Activated naive CD8-positive, alpha-beta T cell treated with anti-CD3 and anti-CD28 coated beads, Interleukin-2, amount 50 U/mL, for 24 hours (primary cell): ENCODE measurements around the gene DACH1.

Experiments used
- ATAC-seq: fragments of 150-1000 bp; cut with Tn5 transposase; one replicate; pipeline ENCODE4 v1.10.0; 2021
- DNase-seq: peaks from one replicate; pipeline ENCODE4 v3.0.0; 2021
- H3K27ac Mint-ChIP-seq: one replicate; pipeline ENCODE4 v1.8.0; 2021; ENCODE audit warnings: mild to moderate bottlenecking, mixed read lengths
- H3K27me3 Mint-ChIP-seq: one replicate; pipeline ENCODE4 v1.8.0; 2021; ENCODE audit warnings: mixed read lengths
- H3K36me3 Mint-ChIP-seq: one replicate; pipeline ENCODE4 v1.8.0; 2021; ENCODE audit warnings: low read depth, mixed read lengths
- H3K4me1 Mint-ChIP-seq: one replicate; pipeline ENCODE4 v1.8.0; 2021; ENCODE audit warnings: mixed read lengths
- H3K4me3 Mint-ChIP-seq: one replicate; pipeline ENCODE4 v1.8.0; 2021; ENCODE audit warnings: mild to moderate bottlenecking, moderate library complexity, mixed read lengths
- H3K9me3 Mint-ChIP-seq: one replicate; pipeline ENCODE4 v1.8.0; 2021; ENCODE audit warnings: mixed read lengths

Gene DACH1

GRCh38 chr13:71611292-71611691, 255.7 kb downstream of the DACH1 start:
- Mint-ChIP-seq H3K9me3 (peaks cover 7% of the 10 kb centered on the region), H3K4me1 (peaks cover 10% of the 10 kb centered on the region), H3K4me3 (no peak overlapping the region), H3K27me3 (no peaks in the 10 kb centered on the region), H3K27ac (no peak overlapping the region), H3K36me3 (no peaks in the 10 kb centered on the region)
- DNase-seq (no peak), ATAC-seq (no peak)

DNA sequence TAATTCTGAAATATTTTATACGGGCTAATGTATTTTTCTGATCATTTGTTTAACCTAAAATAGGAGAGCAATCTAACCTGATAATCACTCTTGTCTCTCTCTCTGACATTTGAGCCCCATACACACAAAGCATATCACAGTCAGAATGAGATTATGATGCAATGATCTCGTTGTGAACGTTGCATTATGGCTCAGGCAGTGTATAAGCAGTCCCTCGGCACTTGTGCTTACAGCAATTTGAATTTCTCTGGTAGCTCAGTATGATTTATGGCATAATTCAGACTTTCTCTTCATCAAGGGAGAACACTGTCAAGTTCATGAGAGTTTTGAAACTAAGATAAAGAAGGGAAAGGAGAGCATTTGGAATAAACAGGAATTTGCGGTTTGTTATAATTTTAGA, 256.1 kb downstream of the DACH1 start:
- H3K9me3 Mint-ChIP-seq = peaks cover 7% of the 10 kb centered on the region
- no peak overlapping the region for H3K4me3 Mint-ChIP-seq
- H3K27me3 Mint-ChIP-seq = no peaks in the 10 kb centered on the region
- no peak for DNase-seq
- no peak overlapping the region for H3K27ac Mint-ChIP-seq
- H3K36me3 Mint-ChIP-seq = no peaks in the 10 kb centered on the region
- H3K4me1 Mint-ChIP-seq = peaks cover 10% of the 10 kb centered on the region
- no peak for ATAC-seq

- peaks cover 7% of the 10 kb centered on the region for H3K9me3 Mint-ChIP-seq
These were observed 257.7 kb downstream of the DACH1 start for GRCh38 chr13:71609271-71609670.

DNA sequence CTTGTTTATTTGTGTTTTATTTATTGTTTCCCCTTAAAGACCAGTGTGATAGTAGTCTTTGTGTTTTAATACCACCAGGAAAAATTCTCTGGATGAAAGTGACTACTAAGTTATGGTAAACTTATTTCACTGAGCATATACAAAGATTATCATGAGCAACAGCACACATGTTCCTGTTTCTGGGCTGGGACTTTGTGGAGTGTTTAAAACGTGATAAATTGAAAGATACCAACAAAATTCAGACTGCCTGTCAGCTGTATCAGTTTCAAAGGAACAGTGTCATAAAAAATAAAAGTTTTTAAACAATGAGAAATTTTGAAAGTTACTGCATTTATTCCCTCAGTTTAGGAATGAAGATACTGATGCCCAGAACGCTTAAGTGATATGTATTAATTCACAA, 259.4 kb downstream of the DACH1 start:
- ATAC-seq (no peak), DNase-seq (no peak)
- no peaks in the 10 kb centered on the region for H3K27me3 Mint-ChIP-seq
- no peaks in the 10 kb centered on the region for H3K9me3 Mint-ChIP-seq
- no peak overlapping the region for H3K27ac Mint-ChIP-seq
- H3K4me3 Mint-ChIP-seq = no peak overlapping the region
- H3K4me1 Mint-ChIP-seq = peaks cover 5% of the 10 kb centered on the region
- no peaks in the 10 kb centered on the region for H3K36me3 Mint-ChIP-seq

More at GRCh38 chr13:71609271-71609670, 257.7 kb downstream of the DACH1 start:
- DNase-seq = no peak
- Mint-ChIP-seq H3K4me1 (peaks cover 10% of the 10 kb centered on the region), H3K4me3 (no peak overlapping the region), H3K27ac (no peak overlapping the region), H3K27me3 (no peaks in the 10 kb centered on the region), H3K36me3 (no peaks in the 10 kb centered on the region)
- ATAC-seq = no peak

DNA sequence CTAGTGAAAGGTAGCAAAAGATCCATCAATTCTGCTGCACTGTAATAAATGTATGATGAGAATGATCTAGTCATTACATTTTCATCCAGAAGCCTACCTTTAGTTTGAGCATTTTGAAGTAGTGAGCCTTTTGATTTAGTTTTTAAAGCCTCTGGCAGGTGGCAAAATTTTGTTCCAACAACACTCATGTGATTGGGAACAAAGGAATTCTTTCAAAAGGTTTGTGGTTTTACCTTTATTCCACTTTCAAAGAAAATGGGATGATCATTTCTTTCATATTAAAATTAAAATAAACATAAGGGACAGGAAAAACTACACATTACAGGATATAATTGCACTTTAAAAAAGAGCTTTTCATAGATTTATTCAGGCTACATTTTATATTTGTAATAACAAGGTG, 260.2 kb downstream of the DACH1 start:
- no peak for DNase-seq
- no peak for ATAC-seq
- Mint-ChIP-seq H3K27me3 (no peaks in the 10 kb centered on the region), H3K4me3 (no peak overlapping the region), H3K9me3 (no peaks in the 10 kb centered on the region), H3K4me1 (peaks cover 5% of the 10 kb centered on the region), H3K36me3 (no peaks in the 10 kb centered on the region), H3K27ac (no peak overlapping the region)

DNA sequence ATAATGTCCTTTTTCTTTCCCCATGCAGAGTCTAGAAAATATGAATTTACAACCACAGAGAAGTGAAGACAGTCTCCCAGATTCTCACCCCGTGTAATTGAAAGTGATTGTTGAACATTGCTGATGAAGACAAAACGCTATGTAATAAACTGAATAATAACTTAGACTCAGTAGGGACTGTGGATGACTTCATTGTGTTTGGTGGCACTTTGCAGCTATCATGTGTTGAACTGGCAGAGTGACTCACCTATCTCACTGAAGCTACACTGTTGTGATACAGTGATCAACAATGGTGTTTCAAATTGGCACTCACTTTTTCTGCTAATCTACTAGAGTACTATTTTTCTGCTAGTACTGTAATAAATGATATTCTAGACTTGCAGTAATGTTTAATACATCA, 261.3 kb downstream of the DACH1 start:
- no peak overlapping the region for H3K27ac Mint-ChIP-seq
- no peak for ATAC-seq
- no peak overlapping the region for H3K4me3 Mint-ChIP-seq
- H3K36me3 Mint-ChIP-seq = no peaks in the 10 kb centered on the region
- DNase-seq = no peak
- no peaks in the 10 kb centered on the region for H3K9me3 Mint-ChIP-seq
- no peaks in the 10 kb centered on the region for H3K27me3 Mint-ChIP-seq
- H3K4me1 Mint-ChIP-seq = peaks cover 2% of the 10 kb centered on the region

GRCh38 chr13:71603255-71603654, 263.7 kb downstream of the DACH1 start:
- H3K27me3 Mint-ChIP-seq = no peaks in the 10 kb centered on the region

GRCh38 chr13:71602344-71602743, 264.7 kb downstream of the DACH1 start:
- Mint-ChIP-seq H3K27me3 (no peaks in the 10 kb centered on the region), H3K4me1 (no peaks in the 10 kb centered on the region), H3K4me3 (no peak overlapping the region), H3K27ac (no peak overlapping the region), H3K36me3 (no peaks in the 10 kb centered on the region), H3K9me3 (no peaks in the 10 kb centered on the region)
- DNase-seq (no peak), ATAC-seq (no peak)

More at GRCh38 chr13:71603255-71603654, 263.7 kb downstream of the DACH1 start:
- H3K36me3 Mint-ChIP-seq = no peaks in the 10 kb centered on the region
- no peaks in the 10 kb centered on the region for H3K4me1 Mint-ChIP-seq
- ATAC-seq = no peak
- H3K4me3 Mint-ChIP-seq = no peak overlapping the region
- DNase-seq = no peak
- no peak overlapping the region for H3K27ac Mint-ChIP-seq
- H3K9me3 Mint-ChIP-seq = no peaks in the 10 kb centered on the region

DNA sequence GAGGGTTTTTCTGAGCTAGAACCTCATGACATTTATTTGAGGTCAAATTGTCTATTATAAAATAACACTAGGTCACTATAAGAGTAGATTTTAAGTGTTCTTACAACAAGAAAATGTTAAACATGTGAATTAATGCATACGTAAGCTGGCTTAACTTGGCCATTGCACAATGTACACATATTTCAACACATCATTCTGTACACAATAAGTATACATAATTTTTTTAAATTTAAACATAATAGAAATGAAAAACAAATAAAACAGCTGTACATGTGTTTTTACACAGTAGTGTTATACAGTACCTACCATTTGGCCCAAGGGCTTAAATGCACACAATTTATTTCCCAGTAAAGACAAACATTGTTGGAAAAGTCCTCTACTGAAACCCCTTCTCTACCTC, 269.9 kb downstream of the DACH1 start:
- H3K9me3 Mint-ChIP-seq = no peaks in the 10 kb centered on the region
- no peak overlapping the region for H3K4me3 Mint-ChIP-seq
- H3K4me1 Mint-ChIP-seq = no peaks in the 10 kb centered on the region
- no peaks in the 10 kb centered on the region for H3K27me3 Mint-ChIP-seq
- DNase-seq (no peak), ATAC-seq (no peak)
- H3K36me3 Mint-ChIP-seq = no peaks in the 10 kb centered on the region
- no peak overlapping the region for H3K27ac Mint-ChIP-seq

DNA sequence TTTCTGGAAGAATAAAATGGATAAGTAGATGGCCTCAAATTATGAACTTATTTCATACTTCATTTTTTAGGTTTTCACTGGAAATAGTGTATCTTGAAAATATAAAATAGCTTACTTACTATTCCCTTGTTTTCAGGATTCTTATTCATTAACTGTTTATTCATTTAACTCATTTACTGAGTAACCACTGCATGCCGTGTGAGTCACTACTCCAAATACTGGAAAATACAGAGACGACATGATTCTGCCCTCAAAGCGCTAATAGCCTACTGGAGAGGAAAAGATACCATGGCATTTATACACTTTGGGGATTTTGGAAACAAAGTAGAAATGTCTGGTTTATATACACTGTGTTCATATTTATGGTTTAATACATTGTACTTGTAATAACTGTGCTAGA, 270.9 kb downstream of the DACH1 start:
- no peaks in the 10 kb centered on the region for H3K36me3 Mint-ChIP-seq
- ATAC-seq (no peak), DNase-seq (no peak)
- H3K27ac Mint-ChIP-seq = no peak overlapping the region
- H3K27me3 Mint-ChIP-seq = no peaks in the 10 kb centered on the region
- no peaks in the 10 kb centered on the region for H3K4me1 Mint-ChIP-seq
- H3K9me3 Mint-ChIP-seq = no peaks in the 10 kb centered on the region
- no peak overlapping the region for H3K4me3 Mint-ChIP-seq

- Mint-ChIP-seq H3K36me3 (no peaks in the 10 kb centered on the region), H3K4me3 (no peak overlapping the region), H3K9me3 (no peaks in the 10 kb centered on the region), H3K4me1 (no peaks in the 10 kb centered on the region), H3K27ac (no peak overlapping the region), H3K27me3 (no peaks in the 10 kb centered on the region)
- no peak for ATAC-seq
- DNase-seq = no peak
These were observed 273.4 kb downstream of the DACH1 start for GRCh38 chr13:71593566-71593965.

DNA sequence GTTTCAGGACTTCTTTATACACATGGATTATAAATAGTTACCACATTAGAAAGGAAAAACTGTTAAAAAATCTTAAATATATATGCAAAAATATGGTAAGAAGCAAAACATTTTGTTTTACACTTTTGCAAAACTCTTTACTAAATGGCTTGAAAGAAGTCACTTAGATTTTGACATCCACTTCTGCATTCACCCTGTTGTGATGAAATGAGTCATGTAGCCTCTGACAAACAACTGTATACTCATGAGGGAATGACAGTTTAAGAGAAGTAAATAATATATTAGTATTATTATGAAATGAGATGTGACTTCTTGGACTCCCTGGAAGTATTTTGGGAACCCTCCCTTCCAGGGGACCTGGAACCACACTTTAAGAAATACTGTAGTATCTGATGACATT, 275.6 kb downstream of the DACH1 start:
- ATAC-seq = no peak
- no peaks in the 10 kb centered on the region for H3K9me3 Mint-ChIP-seq
- H3K4me1 Mint-ChIP-seq = no peaks in the 10 kb centered on the region
- no peak for DNase-seq
- no peaks in the 10 kb centered on the region for H3K36me3 Mint-ChIP-seq
- H3K27ac Mint-ChIP-seq = no peak overlapping the region
- no peak overlapping the region for H3K4me3 Mint-ChIP-seq
- H3K27me3 Mint-ChIP-seq = no peaks in the 10 kb centered on the region

GRCh38 chr13:71590654-71591148, 276.3 kb downstream of the DACH1 start:
- Mint-ChIP-seq H3K27ac (no peak overlapping the region), H3K36me3 (no peaks in the 10 kb centered on the region), H3K4me1 (no peaks in the 10 kb centered on the region)

GRCh38 chr13:71589032-71589431, 278.0 kb downstream of the DACH1 start:
- Mint-ChIP-seq H3K27ac (no peak overlapping the region), H3K4me1 (no peaks in the 10 kb centered on the region), H3K27me3 (no peaks in the 10 kb centered on the region), H3K36me3 (no peaks in the 10 kb centered on the region), H3K4me3 (no peak overlapping the region), H3K9me3 (no peaks in the 10 kb centered on the region)
- ATAC-seq (no peak), DNase-seq (no peak)

More at GRCh38 chr13:71590654-71591148, 276.3 kb downstream of the DACH1 start:
- no peaks in the 10 kb centered on the region for H3K27me3 Mint-ChIP-seq
- DNase-seq (no peak), ATAC-seq (no peak)
- H3K4me3 Mint-ChIP-seq = no peak overlapping the region
- no peaks in the 10 kb centered on the region for H3K9me3 Mint-ChIP-seq

- H3K27me3 Mint-ChIP-seq = no peaks in the 10 kb centered on the region
- no peak for ATAC-seq
- H3K27ac Mint-ChIP-seq = no peak overlapping the region
- DNase-seq = no peak
- H3K4me3 Mint-ChIP-seq = no peak overlapping the region
- H3K36me3 Mint-ChIP-seq = no peaks in the 10 kb centered on the region
- H3K4me1 Mint-ChIP-seq = no peaks in the 10 kb centered on the region
- H3K9me3 Mint-ChIP-seq = no peaks in the 10 kb centered on the region
These were observed 279.2 kb downstream of the DACH1 start for GRCh38 chr13:71587817-71588216.

- Mint-ChIP-seq H3K9me3 (no peaks in the 10 kb centered on the region), H3K36me3 (no peaks in the 10 kb centered on the region), H3K4me1 (no peaks in the 10 kb centered on the region), H3K27ac (no peak overlapping the region), H3K4me3 (no peak overlapping the region), H3K27me3 (no peaks in the 10 kb centered on the region)
- no peak for ATAC-seq
- no peak for DNase-seq
These were observed 279.8 kb downstream of the DACH1 start for GRCh38 chr13:71587193-71587592.
